GM21528 (cell line): ENCODE results near the gene SEC23A.

Source experiments
- ATAC-seq: cut with Tn5 transposase; IDR thresholded peaks from one replicate; pipeline ENCODE4 v1.9.1; 2021; ENCODE audit warnings: mild to moderate bottlenecking, moderate library complexity; ENCODE audit not compliant: unreplicated experiment, low FRiP score

Gene SEC23A

GRCh38 chr14:38994731-38995130 is 108.3 kb downstream of the SEC23A start:
- no peak for ATAC-seq

DNA sequence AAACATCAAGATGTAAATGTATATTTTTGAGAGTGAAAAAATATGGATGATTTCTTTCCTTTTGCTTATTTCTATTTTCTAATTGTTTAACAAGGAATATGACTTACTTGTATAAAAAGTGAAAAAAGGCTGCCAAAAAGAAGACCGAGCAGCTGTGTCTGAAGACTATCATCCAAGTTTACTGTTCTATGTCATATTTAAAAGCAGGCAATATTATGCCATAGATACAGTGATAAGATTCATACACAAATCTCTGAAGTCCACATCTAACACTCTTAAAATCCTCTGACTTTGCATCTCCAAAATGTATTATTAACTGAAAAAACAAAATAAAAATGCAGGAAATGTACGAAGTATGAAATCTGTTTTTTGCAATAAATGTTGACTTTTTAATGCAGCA is 109.1 kb downstream of the SEC23A start:
- ATAC-seq, result no peak

DNA sequence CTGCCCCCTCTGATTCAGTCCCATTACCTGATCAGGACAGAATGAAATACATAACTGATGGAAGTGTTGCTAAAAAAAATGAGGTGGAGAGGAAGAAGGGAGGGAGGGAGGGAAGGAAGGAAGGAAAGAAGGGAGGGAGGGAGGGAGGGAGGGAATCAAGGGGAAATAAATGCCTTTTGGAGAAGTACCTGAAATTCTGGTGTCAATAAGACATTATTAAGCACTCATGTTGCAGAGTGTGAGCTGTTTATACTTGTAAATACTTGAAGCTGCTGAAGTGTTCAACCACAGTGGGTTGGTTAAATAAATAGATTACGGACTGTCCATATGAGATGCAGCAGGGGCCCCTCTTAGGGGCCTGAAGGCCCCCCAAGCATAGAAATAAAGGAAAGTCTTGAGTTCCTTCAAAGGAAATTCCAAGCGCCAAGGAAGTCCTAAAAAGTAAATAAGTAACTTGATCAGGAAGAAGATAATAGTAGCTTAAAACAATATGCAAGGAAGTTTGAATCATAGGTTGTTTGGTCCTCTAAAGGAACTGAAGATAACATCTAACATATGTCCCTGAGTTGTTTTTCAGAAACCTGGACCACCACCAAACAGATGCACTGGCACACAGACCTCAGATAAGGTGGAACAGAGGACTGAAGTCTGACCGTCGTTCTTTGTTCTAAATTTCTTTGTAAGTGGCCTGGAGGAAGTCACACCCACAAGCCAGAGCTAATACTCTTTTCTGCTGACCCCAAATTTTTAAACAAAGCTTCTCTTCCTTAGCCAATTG is 110.8 kb downstream of the SEC23A start:
- ATAC-seq, result no peak

DNA sequence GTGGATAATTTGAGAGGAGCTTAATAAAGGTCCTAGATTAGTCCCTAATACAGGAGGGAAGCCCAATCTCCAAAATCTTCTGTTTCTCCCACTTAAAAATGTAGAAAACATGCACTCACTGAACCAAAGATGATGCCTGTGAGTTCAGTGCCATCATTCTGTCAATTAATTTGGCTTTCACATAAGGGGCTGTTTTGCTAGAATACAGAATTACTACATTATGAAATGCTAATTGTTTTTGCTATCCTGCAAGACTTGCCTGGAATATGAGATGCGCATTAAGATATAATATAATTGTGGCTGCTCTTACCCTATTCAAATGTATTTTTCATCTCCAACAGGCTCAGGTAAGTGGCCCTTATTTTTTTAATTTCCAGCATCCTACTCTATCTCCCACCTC is 111.7 kb downstream of the SEC23A start:
- no peak for ATAC-seq

GRCh38 chr14:38989922-38990546 is 113.0 kb downstream of the SEC23A start:
- peak; percentile 97 for ATAC-seq

- no peak for ATAC-seq
These were observed 115.3 kb downstream of the SEC23A start for GRCh38 chr14:38987781-38988180.

DNA sequence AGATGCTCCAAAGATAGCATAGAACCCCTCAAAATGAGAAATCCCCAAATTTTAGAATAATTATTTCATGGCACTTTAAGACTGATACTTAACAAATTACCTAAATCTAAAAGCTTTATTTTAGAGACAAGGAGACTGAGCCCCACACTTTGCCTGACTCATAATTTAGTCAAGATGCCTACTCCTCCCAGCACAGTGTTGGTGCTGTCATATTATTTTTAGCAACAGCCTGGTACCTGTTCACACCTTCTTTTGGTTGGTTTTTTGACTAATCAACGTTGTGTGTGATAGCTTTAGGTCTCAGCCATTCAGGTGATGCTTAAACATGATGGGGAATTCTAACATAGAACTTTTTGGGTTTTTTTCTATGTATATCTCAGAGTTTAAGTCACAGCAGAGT is 120.2 kb downstream of the SEC23A start:
- no peak for ATAC-seq

- no peak for ATAC-seq
These were observed 120.8 kb downstream of the SEC23A start for GRCh38 chr14:38982278-38982677.
